K562 (cell line): ENCODE results near the gene DEDD2. TPM values are rescaled to one million over a fixed set of nuclear protein-coding genes. Genes with fewer than 3 reads are reported as not detected.
A peak's percentile ranks its signal among the peaks of the same experiment; 100 is the strongest.

Experiments
- MITF ChIP-seq: IDR thresholded peaks from 2 replicates; pipeline ENCODE4 v1.6.1; 2014; ENCODE audit warnings: antibody characterized with exemption
- PHB ChIP-seq: fragments of 250-450 bp; sonication (Bioruptor Pico); IDR thresholded peaks from 2 replicates; pipeline ENCODE4 v1.5.0; 2021
- PRDM10 ChIP-seq: fragments of 450-650 bp; IDR thresholded peaks from 2 replicates; pipeline ENCODE4 v1.6.1; 2018; ENCODE audit not compliant: partially characterized antibody
- ZHX1 ChIP-seq: fragments of 150-350 bp; conservative IDR thresholded peaks from 2 replicates; pipeline ENCODE4 v1.6.1; 2014; ENCODE audit warnings: low read length
- ZNF444 ChIP-seq: fragments of 250-450 bp; sonication (Bioruptor Pico); IDR thresholded peaks from 2 replicates; pipeline ENCODE4 v1.4.0; 2020; ENCODE audit warnings: mild to moderate bottlenecking, moderate library complexity
- polyA plus RNA-seq, 8 experiments: library from polyadenylated mRNA; depleted of rRNA in 4 of 8; stranded (reverse) in 5 of 8; unstranded in 3 of 8; fragments of >200 nt; fragmentation: Nextera tagmentation in 2 of 8; fragmentation: Illumina TruSeq in 1 of 8; extraction: Ambion mirVana in 2 of 8; extraction: Trizol in 1 of 8; gene quantifications; 2 replicates each; pipeline versions ENCODE4 v1.2.1 to v1.2.3, GENCODE V29; 2011 to 2014; ENCODE audit warnings: inconsistent platforms in 1 of 8, missing spikeins in 1 of 8
- total RNA-seq, 7 experiments: library from RNA; depleted of rRNA in 6 of 7; stranded (reverse); fragments of >200 nt in 6 of 7; fragmentation: Illumina TruSeq in 2 of 7; extraction: Trizol in 2 of 7; gene quantifications; 2 replicates each; pipeline versions ENCODE4 v1.2.1 to v1.2.3, GENCODE V29; 2011 to 2021; ENCODE audit warnings: low replicate concordance in 1 of 7

DEDD2 gene
- total and polyA plus RNA-seq, 9 of the 15 experiments (the other 6 are each of a cell fraction or from before 2014, with no cell fraction given): 4.3 to 43.0 (median 29.2) TPM

DNA sequence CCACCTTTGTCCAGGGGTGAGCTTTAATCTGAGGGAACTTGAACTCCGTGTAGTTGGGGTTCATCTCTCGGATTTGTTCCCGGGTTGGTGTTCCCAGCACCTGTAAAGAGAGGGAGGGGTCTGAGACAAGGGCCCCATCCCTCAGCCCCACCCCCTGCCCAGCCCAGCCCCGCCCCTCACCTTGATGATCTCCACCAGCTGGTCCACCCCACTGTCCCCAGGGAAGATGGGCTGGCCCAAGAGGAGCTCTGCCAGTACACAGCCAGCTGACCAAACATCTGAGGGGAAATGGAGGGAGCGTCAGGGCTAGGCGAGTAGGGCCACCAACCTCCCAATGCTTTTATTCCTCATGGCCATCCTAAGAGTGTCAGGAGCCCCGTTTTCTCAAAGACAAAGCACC is 15.6 kb upstream of the DEDD2 start (continued):
- TF ChIP-seq PRDM10: peak; percentile 13
- TF ChIP-seq ZNF444 (CRISPR knock-in tag): no peak
- no peak for TF ChIP-seq MITF
- TF ChIP-seq PHB (CRISPR knock-in tag): no peak
- no peak for TF ChIP-seq ZHX1
